HL-60 (cell line): Measurements from ENCODE around the gene PPP1R1B.

Source experiments
- CTCF ChIP-seq: IDR thresholded peaks from one replicate; pipeline ENCODE4 v1.5.1; 2011; ENCODE audit warnings: low read length, control low read depth, inconsistent platforms; ENCODE audit not compliant: insufficient read depth
- GABPA ChIP-seq: IDR thresholded peaks from 2 replicates; pipeline ENCODE4 v1.6.1; 2012; ENCODE audit warnings: low read depth
- POLR2AphosphoS5 ChIP-seq: IDR thresholded peaks from 2 replicates; pipeline ENCODE4 v1.6.1; 2012; ENCODE audit warnings: low read depth
- TF ChIP-seq, protein P1 (sequence below): IDR thresholded peaks from 2 replicates; pipeline ENCODE4 v1.6.1; 2012; ENCODE audit warnings: low read depth; ENCODE audit not compliant: insufficient replicate concordance

DNA sequence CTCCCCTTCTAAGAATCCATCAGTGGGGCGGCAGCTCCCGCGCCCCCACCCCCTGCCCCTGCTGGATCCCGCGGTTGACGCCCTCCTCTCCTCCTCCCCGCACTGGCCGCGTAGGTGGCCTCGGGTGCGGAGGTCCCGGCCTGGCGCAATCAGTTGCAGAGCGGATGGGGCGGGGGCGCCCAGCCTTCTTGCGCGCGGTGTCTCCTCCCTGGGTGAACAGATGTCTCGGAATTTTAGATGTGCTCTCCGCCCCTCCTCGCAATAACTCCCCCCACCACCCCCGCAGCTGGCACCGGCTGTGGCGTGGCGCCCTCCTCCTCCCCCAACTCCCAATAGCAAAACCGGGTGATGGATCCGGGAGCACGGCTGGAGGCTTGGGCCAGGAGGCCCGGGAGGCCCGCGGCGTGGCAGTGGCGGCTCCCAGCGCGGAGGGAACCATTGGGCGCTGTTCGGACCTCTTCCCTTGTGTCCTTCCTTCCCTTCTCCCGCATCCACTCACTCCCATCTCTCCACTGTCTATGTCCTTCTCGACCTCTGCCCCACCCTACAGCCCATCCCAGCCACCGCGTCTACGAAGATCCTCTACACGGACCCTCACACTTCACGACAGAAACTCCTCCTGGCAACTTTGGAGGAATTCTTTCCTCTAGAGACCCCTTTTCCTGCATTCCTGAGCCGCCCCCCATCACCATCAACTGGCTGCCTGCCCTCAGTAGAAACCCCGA lies 30.0 kb upstream of the PPP1R1B start:
- TF ChIP-seq CTCF (no peak), GABPA (no peak), POLR2AphosphoS5 (no peak)
- TF ChIP-seq, protein P1, sequence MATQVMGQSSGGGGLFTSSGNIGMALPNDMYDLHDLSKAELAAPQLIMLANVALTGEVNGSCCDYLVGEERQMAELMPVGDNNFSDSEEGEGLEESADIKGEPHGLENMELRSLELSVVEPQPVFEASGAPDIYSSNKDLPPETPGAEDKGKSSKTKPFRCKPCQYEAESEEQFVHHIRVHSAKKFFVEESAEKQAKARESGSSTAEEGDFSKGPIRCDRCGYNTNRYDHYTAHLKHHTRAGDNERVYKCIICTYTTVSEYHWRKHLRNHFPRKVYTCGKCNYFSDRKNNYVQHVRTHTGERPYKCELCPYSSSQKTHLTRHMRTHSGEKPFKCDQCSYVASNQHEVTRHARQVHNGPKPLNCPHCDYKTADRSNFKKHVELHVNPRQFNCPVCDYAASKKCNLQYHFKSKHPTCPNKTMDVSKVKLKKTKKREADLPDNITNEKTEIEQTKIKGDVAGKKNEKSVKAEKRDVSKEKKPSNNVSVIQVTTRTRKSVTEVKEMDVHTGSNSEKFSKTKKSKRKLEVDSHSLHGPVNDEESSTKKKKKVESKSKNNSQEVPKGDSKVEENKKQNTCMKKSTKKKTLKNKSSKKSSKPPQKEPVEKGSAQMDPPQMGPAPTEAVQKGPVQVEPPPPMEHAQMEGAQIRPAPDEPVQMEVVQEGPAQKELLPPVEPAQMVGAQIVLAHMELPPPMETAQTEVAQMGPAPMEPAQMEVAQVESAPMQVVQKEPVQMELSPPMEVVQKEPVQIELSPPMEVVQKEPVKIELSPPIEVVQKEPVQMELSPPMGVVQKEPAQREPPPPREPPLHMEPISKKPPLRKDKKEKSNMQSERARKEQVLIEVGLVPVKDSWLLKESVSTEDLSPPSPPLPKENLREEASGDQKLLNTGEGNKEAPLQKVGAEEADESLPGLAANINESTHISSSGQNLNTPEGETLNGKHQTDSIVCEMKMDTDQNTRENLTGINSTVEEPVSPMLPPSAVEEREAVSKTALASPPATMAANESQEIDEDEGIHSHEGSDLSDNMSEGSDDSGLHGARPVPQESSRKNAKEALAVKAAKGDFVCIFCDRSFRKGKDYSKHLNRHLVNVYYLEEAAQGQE, result no peak
